Endothelial cell of umbilical vein (primary cell): ENCODE results near the gene OPCML. TPM values are rescaled to one million over a fixed set of nuclear protein-coding genes. Genes with fewer than 3 reads are reported as not detected.

Experiments
- BruUV-seq: library from RNA; stranded (reverse); fragments of 400-500 nt; replicated peaks from 2 replicates; lab custom pipeline; 2021; lab: Mats Ljungman, UMichigan
- CTCF ChIA-PET: fragments of 300-600, 350-600 bp; sonication (Branson Sonifier 250); formaldehyde crosslinking; loops from one replicate; lab custom pipeline; 2021; ENCODE audit warnings: antibody characterized with exemption, inconsistent platforms; lab: Charles Lee
- POLR2A ChIA-PET: fragments of 300-600, 350-600 bp; sonication (Branson Sonifier 250); formaldehyde crosslinking; loops from one replicate; lab custom pipeline; 2021; ENCODE audit warnings: antibody characterized with exemption, inconsistent platforms; lab: Charles Lee
- DNase-seq: peaks from one replicate; pipeline ENCODE4 v3.0.0-alpha.2; 2011; ENCODE audit warnings: low read depth, low spot score
- FAIRE-seq: peaks from 2 replicates; lab custom pipeline; 2011; peaks lifted over from hg19 to GRCh38; lab: Jason Lieb, UNC
- H2AFZ ChIP-seq: 2 replicates; pipeline ENCODE4 v1.6.0; 2012; ENCODE audit warnings: low read depth, low read length, control low read depth, inconsistent platforms
- H3K27ac ChIP-seq: 2 replicates; pipeline ENCODE4 v1.5.1; 2011; ENCODE audit warnings: low read depth, mild to moderate bottlenecking, control low read depth, low read length, moderate library complexity; ENCODE audit not compliant: insufficient read depth
- H3K27me3 ChIP-seq, 2 experiments: 2 replicates each; pipeline versions ENCODE4 v1.6.0 to v1.6.1; 2011; ENCODE audit warnings: low read length in 2 of 2, mixed read lengths in 1 of 2; ENCODE audit not compliant: control insufficient read depth in 2 of 2, insufficient read depth in 2 of 2
- H3K36me3 ChIP-seq, 2 experiments: 2 replicates in 1 of 2; 3 replicates in 1 of 2; pipeline ENCODE4 v1.5.1; 2011; ENCODE audit warnings: low read length in 2 of 2, mild to moderate bottlenecking in 1 of 2, moderate library complexity in 1 of 2; ENCODE audit not compliant: control insufficient read depth in 2 of 2, insufficient read depth in 2 of 2; ENCODE audit errors: extremely low read depth in 1 of 2
- H3K4me1 ChIP-seq: 3 replicates; pipeline ENCODE4 v1.5.1; 2011; ENCODE audit warnings: mild to moderate bottlenecking, low read length; ENCODE audit not compliant: control insufficient read depth, insufficient read depth; ENCODE audit errors: extremely low read depth
- H3K4me2 ChIP-seq: 2 replicates; pipeline ENCODE4 v1.6.1; 2011; ENCODE audit warnings: low read length, control low read depth, mixed read lengths; ENCODE audit not compliant: insufficient read depth
- H3K4me3 ChIP-seq, 3 experiments: fragments of 200-600 bp in 1 of 3; sonication (generic), shearing (Covaris generic) in 1 of 3; replicated peaks in 1 of 3; 2 replicates each; pipeline ENCODE4 v1.5.1; 2011 to 2016; ENCODE audit warnings: control low read depth in 3 of 3, low read length in 3 of 3, mild to moderate bottlenecking in 2 of 3, inconsistent platforms in 1 of 3, low read depth in 1 of 3, moderate library complexity in 1 of 3; ENCODE audit not compliant: insufficient read depth in 1 of 3
- H3K79me2 ChIP-seq: 2 replicates; pipeline ENCODE4 v1.6.0; 2012; ENCODE audit warnings: low read length, inconsistent platforms; ENCODE audit not compliant: control insufficient read depth, insufficient read depth
- H3K9ac ChIP-seq: replicated peaks from 2 replicates; pipeline ENCODE3; 2011; ENCODE audit warnings: low read length, control low read depth; ENCODE audit not compliant: insufficient read depth; ENCODE audit errors: extremely low read depth
- H3K9me1 ChIP-seq: replicated peaks from 3 replicates; pipeline ENCODE4 v1.6.0; 2011; ENCODE audit warnings: mild to moderate bottlenecking, low read length; ENCODE audit not compliant: control insufficient read depth, insufficient read depth; ENCODE audit errors: extremely low read depth
- H3K9me3 ChIP-seq: replicated peaks from 2 replicates; pipeline ENCODE4 v1.5.1; 2012; ENCODE audit warnings: low read length, inconsistent platforms; ENCODE audit not compliant: control insufficient read depth, insufficient read depth
- H4K20me1 ChIP-seq: replicated peaks from 2 replicates; pipeline ENCODE3; 2011; ENCODE audit warnings: mild to moderate bottlenecking, low read length; ENCODE audit not compliant: control insufficient read depth, insufficient read depth; ENCODE audit errors: extremely low read depth
- JUN ChIP-seq: IDR thresholded peaks from 2 replicates; pipeline ENCODE4 v1.6.1; 2011; ENCODE audit warnings: borderline replicate concordance, low read depth; ENCODE audit not compliant: insufficient read length, insufficient read depth
- MYC ChIP-seq: IDR thresholded peaks from one replicate; pipeline ENCODE4 v1.6.1; 2011; ENCODE audit warnings: mild to moderate bottlenecking, low read depth, low read length
- POLR2A ChIP-seq: IDR thresholded peaks from 2 replicates; pipeline ENCODE4 v1.6.1; 2012; ENCODE audit warnings: low read depth, mild to moderate bottlenecking, control low read depth, low read length
- POLR2AphosphoS5 ChIP-seq: IDR thresholded peaks from 2 replicates; pipeline ENCODE4 v1.6.1; 2012; ENCODE audit warnings: low read depth, mild to moderate bottlenecking, control low read depth, low read length, moderate library complexity; ENCODE audit not compliant: insufficient read depth
- dilution Hi-C: fragments of 300-500 bp; cut with MboI; formaldehyde crosslinking; loops from one replicate; pipeline ENCODE4 v1.15.0; 2019; ENCODE audit warnings: low sequenced_read_pairs; ENCODE audit not compliant: extremely low pct_ligation_motif_present
- intact Hi-C: fragments of 100-400 bp; cut with micrococcal nuclease; formaldehyde crosslinking; loops from one replicate; pipeline ENCODE4 v1.10.0; 2022
- polyA plus RNA-seq, 4 experiments: library from polyadenylated mRNA; depleted of rRNA in 3 of 4; stranded (reverse) in 3 of 4; unstranded in 1 of 4; fragments of >200 nt; gene quantifications; 2 replicates each; pipeline versions ENCODE4 v1.2.1 to v1.2.3, GENCODE V29; 2011 to 2012; ENCODE audit warnings: missing spikeins in 1 of 4
- total RNA-seq: library from RNA; stranded (reverse); gene quantifications from 2 replicates; pipeline ENCODE4 v1.2.3, GENCODE V29; 2021
- TF ChIP-seq, protein P1 (sequence below): IDR thresholded peaks from 2 replicates; pipeline ENCODE4 v1.6.1; 2011; ENCODE audit not compliant: insufficient read depth, insufficient read length
- TF ChIP-seq, protein P2 (sequence below), 2 donors: IDR thresholded peaks; 1 replicate in 1 of 2; 2 replicates in 1 of 2; pipeline ENCODE4 v1.5.1; 2011; ENCODE audit warnings: low read length in 2 of 2, mild to moderate bottlenecking in 2 of 2, moderate library complexity in 2 of 2, control low read depth in 1 of 2, inconsistent platforms in 1 of 2, low read depth in 1 of 2; ENCODE audit not compliant: insufficient read depth in 1 of 2; ENCODE audit errors: extremely low read depth in 1 of 2

OPCML gene
- total and polyA plus RNA-seq, 2 donors (not counting 3 experiments of a cell fraction or from before 2014, with no cell fraction given): not detected

DNA sequence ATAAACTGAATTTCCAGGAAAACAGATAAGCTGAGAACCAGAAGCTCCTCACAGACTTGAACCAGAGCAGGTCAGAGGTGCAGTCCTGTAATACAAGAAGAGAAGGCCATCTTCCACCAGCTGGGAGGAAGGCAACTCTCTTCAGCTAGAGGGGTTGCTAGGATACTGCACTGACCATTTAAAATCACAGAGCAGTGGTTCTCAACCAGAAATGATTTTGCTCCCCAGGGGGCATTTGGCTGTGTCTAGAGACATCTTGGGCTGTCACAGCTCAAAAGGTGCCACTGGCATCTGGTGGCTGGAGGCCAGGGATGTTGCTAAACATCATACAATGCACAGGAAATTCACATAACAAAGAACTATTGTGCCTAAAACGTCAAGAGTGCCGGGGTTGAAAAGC lies 17.2 kb downstream of the OPCML start:
- H3K4me1 ChIP-seq: no peaks in the 10 kb centered on the region
- H3K27me3 ChIP-seq: no peaks in the 10 kb centered on the region
- FAIRE-seq (no peak), DNase-seq (no peak)
- ChIA-PET CTCF (no interaction called here), POLR2A (no interaction called here)
- H3K9me3 ChIP-seq: peaks cover 3% of the 10 kb centered on the region
- H3K9ac ChIP-seq: no peak overlapping the region
- no peak overlapping the region for H3K27ac ChIP-seq
- TF ChIP-seq MYC (no peak), POLR2A (no peak), JUN (no peak), POLR2AphosphoS5 (no peak)
- TF ChIP-seq, protein P1, sequence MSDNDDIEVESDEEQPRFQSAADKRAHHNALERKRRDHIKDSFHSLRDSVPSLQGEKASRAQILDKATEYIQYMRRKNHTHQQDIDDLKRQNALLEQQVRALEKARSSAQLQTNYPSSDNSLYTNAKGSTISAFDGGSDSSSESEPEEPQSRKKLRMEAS: no peak
- TF ChIP-seq, protein P2, sequence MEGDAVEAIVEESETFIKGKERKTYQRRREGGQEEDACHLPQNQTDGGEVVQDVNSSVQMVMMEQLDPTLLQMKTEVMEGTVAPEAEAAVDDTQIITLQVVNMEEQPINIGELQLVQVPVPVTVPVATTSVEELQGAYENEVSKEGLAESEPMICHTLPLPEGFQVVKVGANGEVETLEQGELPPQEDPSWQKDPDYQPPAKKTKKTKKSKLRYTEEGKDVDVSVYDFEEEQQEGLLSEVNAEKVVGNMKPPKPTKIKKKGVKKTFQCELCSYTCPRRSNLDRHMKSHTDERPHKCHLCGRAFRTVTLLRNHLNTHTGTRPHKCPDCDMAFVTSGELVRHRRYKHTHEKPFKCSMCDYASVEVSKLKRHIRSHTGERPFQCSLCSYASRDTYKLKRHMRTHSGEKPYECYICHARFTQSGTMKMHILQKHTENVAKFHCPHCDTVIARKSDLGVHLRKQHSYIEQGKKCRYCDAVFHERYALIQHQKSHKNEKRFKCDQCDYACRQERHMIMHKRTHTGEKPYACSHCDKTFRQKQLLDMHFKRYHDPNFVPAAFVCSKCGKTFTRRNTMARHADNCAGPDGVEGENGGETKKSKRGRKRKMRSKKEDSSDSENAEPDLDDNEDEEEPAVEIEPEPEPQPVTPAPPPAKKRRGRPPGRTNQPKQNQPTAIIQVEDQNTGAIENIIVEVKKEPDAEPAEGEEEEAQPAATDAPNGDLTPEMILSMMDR (IDR thresholded peaks at IDR 0.05; ENCODE audit: extremely low read depth in 1 of 2, insufficient read depth in 1 of 2, low read depth in 1 of 2, low read length in 2 of 2): no peak
- H3K36me3 ChIP-seq: no peaks in the 10 kb centered on the region
- H3K4me2 ChIP-seq: no peak overlapping the region
- H3K79me2 ChIP-seq: no peaks in the 10 kb centered on the region
- H3K9me1 ChIP-seq: no peaks in the 10 kb centered on the region
- no peak overlapping the region for H2AFZ ChIP-seq
- intact Hi-C loops (no loop called here), dilution Hi-C loops (no loop called here)
- BruUV-seq: no TSS peak
- no peaks in the 10 kb centered on the region for H4K20me1 ChIP-seq
- no peak overlapping the region for H3K4me3 ChIP-seq
